Measurements from ENCODE around the gene HYAL3. TPM values are rescaled to one million over a fixed set of nuclear protein-coding genes. Genes with fewer than 3 reads are reported as not detected.
A peak's percentile ranks its signal among the peaks of the same experiment; 100 is the strongest.
"Not testable (repeated sequence)": the region's sequence is repeated elsewhere in the genome, so short reads cannot be mapped to it uniquely, and the experiment has no call there.

Gene HYAL3
- total RNA-seq, 2 experiments from 2014 or later = 9.7 to 12.7 TPM

DNA sequence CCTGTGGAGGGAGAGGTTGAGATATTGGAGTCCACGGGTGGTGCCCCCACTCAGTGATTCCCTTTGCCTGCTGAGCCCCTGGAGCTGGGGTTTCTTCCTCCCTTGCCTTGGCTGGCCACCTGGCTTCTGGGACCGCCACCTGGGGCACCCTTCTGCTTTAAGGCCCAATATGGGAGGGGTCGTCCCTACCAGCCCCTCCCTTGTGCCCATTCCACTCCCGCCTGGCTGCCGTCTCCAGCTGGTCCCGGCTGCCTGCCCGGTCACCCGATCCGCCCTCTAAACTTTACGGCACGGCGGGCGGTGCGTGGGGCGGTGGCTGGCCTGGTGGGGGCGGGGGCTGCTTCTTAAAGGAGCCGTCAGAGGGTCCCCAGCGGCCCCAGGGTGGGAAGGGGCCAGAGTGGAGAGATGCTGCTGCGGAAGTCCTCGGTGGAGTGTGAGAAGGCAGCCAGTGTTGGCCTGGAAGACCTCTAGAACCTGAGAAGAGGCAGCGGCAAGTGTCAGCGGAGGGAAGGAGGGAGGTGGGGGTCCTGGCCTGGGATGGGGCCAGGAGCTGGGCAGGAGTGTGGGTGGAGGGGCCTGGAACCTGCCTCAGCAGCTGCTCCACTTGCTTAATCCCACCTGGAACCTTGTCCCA, 31.8 kb downstream of the HYAL3 start:
- Mint-ChIP-seq H3K27me3 (ENCODE audit: low read depth) (peaks cover 18% of the 10 kb centered on the region), H3K4me1 (ENCODE audit: low read depth) (peaks cover 6% of the 10 kb centered on the region), H3K9me3 (ENCODE audit: insufficient read depth) (no peaks in the 10 kb centered on the region), H3K27ac (no peak overlapping the region), H3K36me3 (ENCODE audit: low read depth) (no peaks in the 10 kb centered on the region), H3K4me3 (no peak overlapping the region)
- DNase-seq = no peak
- no peak for ATAC-seq
- ChIA-PET CTCF (interaction anchor here (1.1 to 2.5 kb wide), 3 partner anchors 21 to 75 kb away, joined by 3 to 14 read pairs (median 7); no protein-coding TSS in a partner anchor), POLR2A (interaction anchor here (0.6 kb wide), 1 partner anchor 27 kb away, joined by 4 read pairs; no protein-coding TSS in a partner anchor)

DNA sequence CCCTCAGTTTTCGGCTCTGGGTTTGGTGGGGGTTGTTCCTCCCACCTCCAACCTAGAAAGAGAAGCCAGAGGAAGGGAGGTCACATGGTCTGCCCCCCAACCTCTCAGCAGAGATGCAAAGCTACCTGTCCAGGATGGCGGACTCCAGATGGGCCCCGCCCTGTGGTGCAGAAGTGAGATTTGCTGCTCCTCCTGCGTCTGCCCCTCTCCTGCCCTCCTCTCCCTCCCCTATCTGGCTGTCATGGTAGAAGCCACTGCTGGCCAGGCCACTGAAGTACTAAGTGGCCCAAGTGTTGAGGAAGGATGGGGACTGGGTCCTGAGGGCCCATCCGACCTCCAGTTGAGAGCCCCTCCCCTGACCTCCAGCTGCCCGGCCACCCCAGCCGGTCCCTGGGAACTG, 32.4 kb downstream of the HYAL3 start:
- Mint-ChIP-seq H3K9me3 (ENCODE audit: insufficient read depth) (no peaks in the 10 kb centered on the region), H3K27ac (no peak overlapping the region)
- no peak for ATAC-seq

DNA sequence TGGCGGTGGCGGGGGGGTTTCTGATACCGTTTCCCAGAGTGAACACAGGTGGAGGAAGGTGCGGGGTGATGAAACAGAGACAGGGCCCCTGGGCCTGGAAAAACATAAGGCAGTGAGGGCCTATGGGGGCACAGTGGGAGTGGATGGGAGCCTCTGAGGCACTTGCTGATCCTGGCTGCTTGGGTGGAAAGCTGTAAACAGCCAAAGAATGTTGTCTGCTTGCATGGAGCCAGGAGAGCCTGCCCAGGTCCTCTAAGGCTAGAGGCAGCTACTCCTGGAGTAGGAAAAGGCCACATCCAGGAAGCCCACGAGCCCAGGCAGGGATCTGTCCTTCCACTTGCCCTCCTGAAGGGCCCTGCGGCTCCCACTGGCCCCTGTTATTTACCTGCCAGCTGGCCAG, 33.2 kb downstream of the HYAL3 start:
- Mint-ChIP-seq H3K4me1 (ENCODE audit: low read depth) (no peaks in the 10 kb centered on the region), H3K9me3 (ENCODE audit: insufficient read depth) (no peaks in the 10 kb centered on the region), H3K27ac (no peak overlapping the region), H3K4me3 (no peak overlapping the region), H3K27me3 (ENCODE audit: low read depth) (peaks cover 18% of the 10 kb centered on the region), H3K36me3 (ENCODE audit: low read depth) (no peaks in the 10 kb centered on the region)
- DNase-seq (no peak), ATAC-seq (no peak)
- POLR2A ChIA-PET = no interaction called here
- CTCF ChIA-PET = interaction anchor here (1.1 to 2.5 kb wide), 4 partner anchors 19 to 74 kb away, joined by 3 to 14 read pairs (median 5); no protein-coding TSS in a partner anchor

More for the DNA sequence above, 32.4 kb downstream of the HYAL3 start:
- ChIA-PET POLR2A (no interaction called here), CTCF (interaction anchor here (1.1 to 2.5 kb wide), 4 partner anchors 20 to 74 kb away, joined by 3 to 14 read pairs (median 5); no protein-coding TSS in a partner anchor)
- DNase-seq = no peak
- Mint-ChIP-seq H3K36me3 (ENCODE audit: low read depth) (no peaks in the 10 kb centered on the region), H3K4me1 (ENCODE audit: low read depth) (peaks cover 5% of the 10 kb centered on the region), H3K4me3 (no peak overlapping the region), H3K27me3 (ENCODE audit: low read depth) (peaks cover 18% of the 10 kb centered on the region)

DNA sequence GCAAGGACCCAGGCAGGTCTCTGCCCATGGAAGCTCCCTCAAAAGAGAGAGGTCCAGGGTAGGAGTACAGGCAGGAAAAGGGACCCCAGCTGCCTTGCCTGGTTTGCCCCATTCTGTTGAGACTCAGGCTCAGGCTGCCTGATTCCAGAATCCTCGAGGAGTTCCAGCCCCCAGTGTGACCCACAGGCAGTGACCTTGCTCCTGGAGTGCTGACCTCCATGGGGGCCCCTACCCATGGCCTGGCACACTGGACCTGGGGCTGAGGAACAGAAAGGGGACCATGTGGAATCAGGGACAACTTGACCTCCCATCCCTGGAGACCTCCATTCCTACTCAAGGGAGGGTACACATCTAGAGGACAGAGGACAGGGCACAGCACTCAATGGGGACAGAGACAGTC, 33.6 kb downstream of the HYAL3 start:
- no peak overlapping the region for H3K27ac Mint-ChIP-seq
- DNase-seq (no peak), ATAC-seq (no peak)
- POLR2A ChIA-PET = no interaction called here
- no peak overlapping the region for H3K4me3 Mint-ChIP-seq
- no peaks in the 10 kb centered on the region for H3K36me3 Mint-ChIP-seq (ENCODE audit: low read depth)
- peaks cover 18% of the 10 kb centered on the region for H3K27me3 Mint-ChIP-seq (ENCODE audit: low read depth)
- peaks cover under 1% of the 10 kb centered on the region for H3K4me1 Mint-ChIP-seq (ENCODE audit: low read depth)
- CTCF ChIA-PET = interaction anchor here (1.2 to 2.3 kb wide), 3 partner anchors 19 to 48 kb away, joined by 3 to 14 read pairs (median 3); no protein-coding TSS in a partner anchor
- no peaks in the 10 kb centered on the region for H3K9me3 Mint-ChIP-seq (ENCODE audit: insufficient read depth)

DNA sequence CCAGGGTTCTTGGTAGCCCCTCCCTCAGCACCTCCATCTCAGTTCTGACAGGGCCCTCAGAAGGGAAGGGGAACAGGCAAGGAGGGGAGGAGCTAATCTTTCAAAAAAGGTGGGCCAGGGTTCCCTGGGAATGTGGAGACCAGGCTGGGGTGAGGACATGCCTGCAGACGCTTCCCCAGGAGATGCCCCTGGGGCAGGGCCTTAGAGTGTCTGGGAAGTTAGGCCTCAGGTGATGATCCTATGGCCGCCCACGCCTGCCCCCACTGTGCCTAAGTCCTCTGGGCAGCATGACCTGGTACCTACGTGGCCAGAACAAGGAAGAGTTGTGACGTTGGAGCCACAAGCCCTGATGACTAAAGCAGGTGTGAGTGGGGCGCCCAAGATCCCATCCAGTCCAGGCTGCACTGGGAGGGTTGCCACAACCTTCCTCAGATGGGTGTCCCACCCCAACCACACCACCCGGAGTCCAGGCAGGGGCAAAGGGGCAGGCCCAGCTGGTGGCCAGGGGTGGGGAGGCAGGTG, 34.2 kb downstream of the HYAL3 start:
- no peak overlapping the region for H3K27ac Mint-ChIP-seq
- CTCF ChIA-PET = interaction anchor here (1.1 to 1.5 kb wide), 3 partner anchors 18 to 48 kb away, joined by 3 to 6 read pairs (median 3); no protein-coding TSS in a partner anchor
- no peak overlapping the region for H3K4me3 Mint-ChIP-seq
- ATAC-seq (no peak), DNase-seq (no peak)
- H3K4me1 Mint-ChIP-seq (ENCODE audit: low read depth) = peaks cover 3% of the 10 kb centered on the region
- H3K36me3 Mint-ChIP-seq (ENCODE audit: low read depth) = no peaks in the 10 kb centered on the region
- H3K27me3 Mint-ChIP-seq (ENCODE audit: low read depth) = peaks cover 18% of the 10 kb centered on the region
- POLR2A ChIA-PET = no interaction called here
- no peaks in the 10 kb centered on the region for H3K9me3 Mint-ChIP-seq (ENCODE audit: insufficient read depth)

DNA sequence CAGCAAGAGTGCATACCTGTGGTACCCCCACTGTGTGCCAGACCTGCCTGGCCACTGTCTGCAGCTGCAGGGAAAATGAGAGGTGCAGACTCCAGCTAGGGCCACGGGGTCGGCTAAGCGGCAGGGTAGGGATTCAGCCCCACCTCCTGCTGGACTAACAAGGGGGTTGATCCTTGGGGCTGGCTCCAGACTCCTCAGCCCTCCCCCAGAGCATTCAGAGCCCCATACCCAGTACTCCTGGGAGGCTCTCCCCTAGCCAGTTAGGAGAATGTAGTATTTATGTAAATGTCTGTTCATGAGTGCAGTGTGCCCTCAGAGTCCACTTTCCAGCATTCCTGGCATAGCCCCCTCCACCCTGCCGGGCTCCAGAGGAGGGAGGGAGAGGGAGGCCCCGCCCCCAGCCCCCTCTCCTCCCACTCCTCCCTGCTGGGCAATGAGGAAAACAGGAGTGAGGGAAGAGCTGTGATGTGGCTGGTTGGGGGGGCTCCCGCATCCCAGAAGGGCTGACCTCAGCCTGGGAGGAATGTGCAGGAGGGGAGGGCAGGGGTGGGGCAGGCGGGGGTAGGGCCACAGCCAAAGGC, 34.7 kb downstream of the HYAL3 start:
- CTCF ChIA-PET = interaction anchor here (1.1 to 2.1 kb wide), 4 partner anchors 18 to 70 kb away, joined by 3 to 8 read pairs (median 5); no protein-coding TSS in a partner anchor
- POLR2A ChIA-PET = no interaction called here
- H3K4me1 Mint-ChIP-seq (ENCODE audit: low read depth) = peaks cover 7% of the 10 kb centered on the region
- H3K9me3 Mint-ChIP-seq (ENCODE audit: insufficient read depth) = no peaks in the 10 kb centered on the region
- no peak overlapping the region for H3K27ac Mint-ChIP-seq
- H3K36me3 Mint-ChIP-seq (ENCODE audit: low read depth) = no peaks in the 10 kb centered on the region
- DNase-seq (no peak), ATAC-seq (no peak)
- no peak overlapping the region for H3K4me3 Mint-ChIP-seq
- H3K27me3 Mint-ChIP-seq (ENCODE audit: low read depth) = peaks cover 18% of the 10 kb centered on the region

DNA sequence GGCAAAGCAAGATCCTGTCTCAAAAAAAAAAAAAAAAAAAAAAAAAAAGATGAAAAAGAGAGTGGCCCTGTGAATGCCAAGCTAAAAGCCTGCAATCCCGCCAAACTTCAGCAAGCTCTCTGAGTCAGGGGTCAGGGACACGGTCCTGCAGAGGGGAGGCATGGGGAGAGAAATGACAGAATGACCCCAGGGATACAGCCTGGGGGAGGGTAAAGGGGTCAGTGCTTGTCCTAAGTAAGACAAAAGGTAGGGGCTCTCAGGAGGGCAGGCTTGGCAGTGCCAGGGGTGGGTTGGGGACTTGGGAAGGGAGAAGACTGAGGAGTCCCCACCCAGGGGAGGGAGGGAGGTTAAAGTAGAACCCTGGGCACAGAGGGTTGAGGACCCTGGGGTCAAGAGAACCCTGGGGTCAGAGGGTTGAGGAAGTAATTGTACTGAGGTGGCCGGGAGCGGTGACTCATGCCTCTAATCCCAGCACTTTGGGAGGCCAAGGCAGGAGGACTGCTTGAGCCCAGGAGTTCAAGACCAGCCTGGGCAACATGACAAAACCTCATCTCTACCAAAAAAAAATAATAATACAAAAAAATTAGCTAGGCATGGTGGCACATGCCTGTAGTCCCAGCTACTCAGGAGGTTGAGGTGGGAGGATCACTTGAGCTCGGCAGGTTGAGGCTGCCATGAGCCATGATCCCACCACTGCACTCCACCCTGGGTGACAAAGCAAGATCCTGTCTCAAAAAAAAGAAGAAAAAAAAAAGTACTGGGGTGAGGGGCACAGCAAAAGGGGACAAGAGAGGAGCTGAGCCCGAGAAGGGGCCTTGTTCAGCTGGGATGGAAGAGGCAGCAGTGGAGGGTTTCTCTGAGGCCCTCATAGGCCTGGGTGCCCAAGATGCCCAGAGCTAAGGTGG, 35.5 kb downstream of the HYAL3 start:
- Mint-ChIP-seq H3K27ac (no peak overlapping the region), H3K9me3 (ENCODE audit: insufficient read depth) (no peaks in the 10 kb centered on the region), H3K4me1 (ENCODE audit: low read depth) (peaks cover 10% of the 10 kb centered on the region), H3K36me3 (ENCODE audit: low read depth) (peaks cover 5% of the 10 kb centered on the region), H3K4me3 (no peak overlapping the region), H3K27me3 (ENCODE audit: low read depth) (peaks cover 18% of the 10 kb centered on the region)
- DNase-seq (no peak), ATAC-seq (no peak)
- ChIA-PET CTCF (interaction anchor here (1.1 to 2.1 kb wide), 4 partner anchors 17 to 69 kb away, joined by 4 to 8 read pairs (median 6); no protein-coding TSS in a partner anchor), POLR2A (no interaction called here)

DNA sequence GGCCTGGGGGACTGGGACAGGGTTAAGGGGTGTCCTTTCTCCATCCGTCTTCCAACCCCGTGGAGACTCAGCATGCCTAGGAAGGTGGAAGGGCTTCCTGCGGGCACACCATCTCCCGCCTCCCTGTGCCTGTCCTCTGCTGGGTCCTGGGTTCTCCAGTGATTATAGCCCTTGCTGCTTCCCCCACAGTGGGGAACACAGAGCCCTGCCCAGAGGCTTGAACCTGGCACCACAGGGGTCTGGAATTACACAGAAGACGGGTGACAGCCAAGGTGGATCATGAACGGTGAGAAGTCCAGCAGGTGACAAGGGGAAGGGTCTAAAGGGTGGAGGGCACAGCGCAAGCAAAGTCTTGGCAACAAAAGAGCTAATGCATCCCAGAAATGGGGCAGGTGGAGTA, 36.4 kb downstream of the HYAL3 start:
- Mint-ChIP-seq H3K9me3 (ENCODE audit: insufficient read depth) (no peaks in the 10 kb centered on the region), H3K27me3 (ENCODE audit: low read depth) (peaks cover 12% of the 10 kb centered on the region), H3K4me1 (ENCODE audit: low read depth) (peaks cover 10% of the 10 kb centered on the region), H3K27ac (peak overlapping the region; percentile 15), H3K4me3 (no peak overlapping the region), H3K36me3 (ENCODE audit: low read depth) (peaks cover 14% of the 10 kb centered on the region)
- CTCF ChIA-PET = interaction anchor here (1.4 to 2.1 kb wide), 2 partner anchors 16 to 68 kb away, joined by 6 to 8 read pairs; no protein-coding TSS in a partner anchor
- no peak for ATAC-seq
- POLR2A ChIA-PET = no interaction called here
- no peak for DNase-seq

DNA sequence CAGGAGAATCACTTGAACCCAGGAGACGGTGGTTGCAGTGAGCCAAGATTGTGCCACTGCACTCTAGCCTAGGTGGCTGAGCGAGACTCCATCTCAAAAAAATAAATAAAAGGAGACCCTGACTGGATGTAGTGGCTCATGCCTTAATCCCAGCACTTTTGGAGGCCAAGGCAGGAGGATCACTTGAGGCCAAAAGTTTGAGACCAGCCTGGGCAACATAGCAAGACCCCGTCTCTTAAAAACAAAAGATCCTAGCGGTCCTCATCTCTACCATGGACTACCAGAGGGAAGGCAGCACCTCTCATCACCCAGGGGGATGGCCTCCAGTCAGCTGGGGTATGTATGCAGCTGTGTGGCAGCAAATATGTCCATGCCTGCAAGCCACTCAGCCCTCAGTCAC, 37.0 kb downstream of the HYAL3 start:
- Mint-ChIP-seq H3K27me3 (ENCODE audit: low read depth) (peaks cover 12% of the 10 kb centered on the region), H3K36me3 (ENCODE audit: low read depth) (peaks cover 20% of the 10 kb centered on the region)
- not testable (repeated sequence) for H3K27ac Mint-ChIP-seq; H3K4me3 Mint-ChIP-seq; DNase-seq; H3K4me1 Mint-ChIP-seq (ENCODE audit: low read depth); ATAC-seq; H3K9me3 Mint-ChIP-seq (ENCODE audit: insufficient read depth)
- ChIA-PET POLR2A (interaction anchor here (1.3 kb wide), 1 partner anchor 12 kb away, joined by 4 read pairs; no protein-coding TSS in a partner anchor), CTCF (interaction anchor here (1.4 kb wide), 1 partner anchor 16 kb away, joined by 6 read pairs; no protein-coding TSS in a partner anchor)

DNA sequence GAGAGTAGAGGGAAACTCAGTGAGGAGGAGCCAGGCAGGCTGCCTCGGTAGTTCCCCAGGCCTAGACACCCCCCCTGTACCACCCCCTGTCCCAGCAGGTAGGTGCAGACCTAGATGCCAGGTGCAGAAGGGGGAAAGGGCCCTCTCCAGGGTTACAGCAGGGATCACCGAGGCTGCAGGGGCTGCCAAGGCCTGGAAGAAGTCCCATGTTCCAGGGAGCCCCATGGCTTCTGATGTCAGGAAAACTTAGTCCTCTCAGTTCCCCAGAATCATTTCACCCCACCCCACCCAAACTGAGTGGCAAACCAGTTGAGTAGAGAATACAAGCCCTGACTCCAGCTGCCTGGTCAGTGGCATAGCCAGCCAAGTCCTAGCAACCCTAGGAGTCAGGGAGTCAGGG, 37.7 kb downstream of the HYAL3 start:
- Mint-ChIP-seq H3K36me3 (ENCODE audit: low read depth) (peaks cover 27% of the 10 kb centered on the region), H3K27me3 (ENCODE audit: low read depth) (peaks cover 6% of the 10 kb centered on the region), H3K9me3 (ENCODE audit: insufficient read depth) (peaks cover 4% of the 10 kb centered on the region), H3K4me3 (peak overlapping the region; percentile 7), H3K27ac (peak overlapping the region; percentile 19), H3K4me1 (ENCODE audit: low read depth) (peaks cover 10% of the 10 kb centered on the region)
- ATAC-seq = no peak
- DNase-seq = no peak
- CTCF ChIA-PET = interaction anchor here (0.9 to 4.2 kb wide), 4 partner anchors 10 to 89 kb away, joined by 3 to 45 read pairs (median 14); no protein-coding TSS in a partner anchor
- POLR2A ChIA-PET = interaction anchor here (0.7 to 1.3 kb wide), 2 partner anchors 8 to 11 kb away, joined by 3 to 4 read pairs; no protein-coding TSS in a partner anchor

DNA sequence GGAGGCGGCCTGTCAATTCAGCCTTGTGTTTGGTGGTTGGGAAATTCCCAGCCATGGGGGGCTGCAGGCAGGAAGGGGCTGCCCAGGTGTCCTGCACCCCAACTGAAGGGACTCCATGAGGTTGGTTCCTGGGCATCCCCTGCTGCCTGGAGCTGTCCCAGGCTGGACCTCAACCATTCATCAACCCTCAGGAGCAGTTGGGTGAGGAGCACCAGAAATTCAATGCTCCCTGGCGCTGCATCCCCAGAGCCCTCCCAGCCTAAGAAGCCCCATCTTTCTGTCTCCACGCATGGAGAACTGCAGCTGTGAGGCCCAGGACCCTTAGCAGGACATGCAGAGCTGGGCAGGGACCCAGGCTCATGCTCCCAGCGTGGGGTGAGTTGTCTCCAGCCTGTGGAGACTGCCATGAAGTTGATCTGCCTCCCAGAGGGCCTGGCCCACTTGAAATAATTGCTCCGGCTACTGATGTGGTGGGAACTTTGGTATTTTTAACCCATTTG, 38.2 kb downstream of the HYAL3 start:
- POLR2A ChIA-PET = interaction anchor here (0.7 to 1.3 kb wide), 2 partner anchors 9 to 11 kb away, joined by 3 to 4 read pairs; no protein-coding TSS in a partner anchor
- DNase-seq = no peak
- no peak for ATAC-seq
- Mint-ChIP-seq H3K36me3 (ENCODE audit: low read depth) (peaks cover 32% of the 10 kb centered on the region), H3K27me3 (ENCODE audit: low read depth) (peaks cover 4% of the 10 kb centered on the region), H3K4me3 (peak overlapping the region; percentile 7), H3K4me1 (ENCODE audit: low read depth) (peaks cover 10% of the 10 kb centered on the region), H3K27ac (peak overlapping the region; percentile 19), H3K9me3 (ENCODE audit: insufficient read depth) (peaks cover 4% of the 10 kb centered on the region)
- CTCF ChIA-PET = interaction anchor here (0.9 to 4.2 kb wide), 9 partner anchors 9 to 156 kb away, joined by 3 to 45 read pairs (median 4); partner anchors contain the start of gene GNAI2

Measured in activated CD8-positive, alpha-beta T cell treated with anti-CD3 and anti-CD28 coated beads, Interleukin-2, amount 10 ng/mL, durations not matched to agents 7 days and 5 days (primary cell).